Spleen (tissue), 11 donors: ENCODE results near the gene KIF7. TPM values are rescaled to one million over a fixed set of nuclear protein-coding genes. Genes with fewer than 3 reads are reported as not detected.
A peak's percentile ranks its signal among the peaks of the same experiment; 100 is the strongest.

Source experiments
- DNase-seq: peaks from one replicate; pipeline ENCODE4 v3.0.0-alpha.2; 2020
- H3K27ac ChIP-seq, 8 donors: fragments of 200-600 bp; sonication (generic) in 7 of 8; 1 replicate in 4 of 8; 2 replicates in 4 of 8; pipeline versions ENCODE4 v1.5.0 to v1.8.0; 2016 to 2021; ENCODE audit warnings: inconsistent platforms in 4 of 8, mild to moderate bottlenecking in 4 of 8, moderate library complexity in 1 of 8
- H3K27me3 ChIP-seq, 7 donors: fragments of 200-600 bp; sonication (generic) in 6 of 7; replicated peaks in 1 of 7; 1 replicate in 4 of 7; 2 replicates in 3 of 7; pipeline versions ENCODE4 v1.5.0 to v1.8.0; 2016 to 2021; ENCODE audit warnings: inconsistent platforms in 3 of 7, mild to moderate bottlenecking in 1 of 7
- H3K36me3 ChIP-seq, 6 donors: fragments of 200-600 bp; sonication (generic) in 5 of 6; 1 replicate in 4 of 6; 2 replicates in 2 of 6; pipeline versions ENCODE4 v1.5.0 to v1.8.0; 2016 to 2021; ENCODE audit warnings: inconsistent platforms in 2 of 6
- H3K4me1 ChIP-seq, 6 donors: fragments of 200-600 bp; sonication (generic) in 5 of 6; 1 replicate in 3 of 6; 2 replicates in 3 of 6; pipeline versions ENCODE4 v1.5.0 to v1.8.0; 2016 to 2021; ENCODE audit warnings: inconsistent platforms in 3 of 6
- H3K4me3 ChIP-seq, 8 donors: fragments of 200-600 bp; sonication (generic) in 7 of 8; 1 replicate in 4 of 8; 2 replicates in 4 of 8; pipeline versions ENCODE4 v1.5.0 to v1.8.0; 2016 to 2021; ENCODE audit warnings: inconsistent platforms in 4 of 8, mild to moderate bottlenecking in 4 of 8, moderate library complexity in 2 of 8
- H3K9me3 ChIP-seq, 8 donors: fragments of 200-600 bp; sonication (generic) in 7 of 8; 1 replicate in 4 of 8; 2 replicates in 4 of 8; pipeline versions ENCODE4 v1.5.0 to v1.8.0; 2016 to 2021; ENCODE audit warnings: inconsistent platforms in 4 of 8
- CTCF ChIP-seq, 11 experiments: fragments of 200-600 bp in 7 of 11; fragments of 450-650 bp in 4 of 11; sonication (generic) in 4 of 11; IDR thresholded peaks in 8 of 11; conservative IDR thresholded peaks in 3 of 11; 1 replicate in 7 of 11; 2 replicates in 4 of 11; pipeline versions ENCODE4 v1.4.0 to v1.8.0; 2016 to 2021; ENCODE audit warnings: antibody characterized with exemption in 11 of 11, inconsistent platforms in 4 of 11, mild to moderate bottlenecking in 1 of 11
- POLR2A ChIP-seq, 3 donors: fragments of 450-650 bp; IDR thresholded peaks; one replicate each; pipeline ENCODE4 v1.5.1; 2017; ENCODE audit warnings: antibody characterized with exemption in 3 of 3, mild to moderate bottlenecking in 1 of 3
- POLR2AphosphoS5 ChIP-seq, 3 donors: sonication (generic); formaldehyde crosslinking; IDR thresholded peaks; one replicate each; pipeline ENCODE4 v1.5.1; 2017; ENCODE audit warnings: antibody characterized with exemption in 3 of 3
- WGBS, 5 donors: extraction: QIAGEN DNeasy Blood & Tissue Kit in 3 of 5; methylation state at CpG; one replicate each; pipeline versions ENCODE4 v1.1.5 to v1.1.7; 2013 to 2018; 5-methylcytosine and 5-hydroxymethylcytosine counted together
- intact Hi-C: fragments of 100-400 bp; cut with DNase I; formaldehyde crosslinking; loops from one replicate; pipeline ENCODE4 v1.15.0; 2023; ENCODE audit warnings: low total_unique reads
- polyA plus RNA-seq, 3 donors: library from polyadenylated mRNA; stranded (reverse); fragments of 200-250 nt; gene quantifications; one replicate each; pipeline ENCODE4 v1.2.1, GENCODE V29; 2013
- total RNA-seq, 7 donors: library from RNA; depleted of rRNA in 3 of 7; stranded (reverse); fragments of >200 nt in 3 of 7; fragmentation: NEBNext Ultra II Directional in 4 of 7; extraction: Animal tissue kit (Norgen Biotek cat#: 25700) in 4 of 7; gene quantifications; one replicate each; pipeline versions ENCODE4 v1.1.0 to v1.2.1, GENCODE V29; 2016 to 2021
- donor health status: healthy with polysubstance abuse.
- donor health status: DM: no; HTN: no; CAD: no; lungs with moderate emphysema.
- donor health status: DM: no; HTN: no; CAD: no.
- donor health status: Bipolar disorder and iron deficiency.
- donor health status: healthy.
- donor health status: DM: no; HTN: no; CAD: no.
- donor health status: DM: yes; HTN: yes; CAD: no.

KIF7 gene
- total and polyA plus RNA-seq, 10 donors, result 1.1 to 3.9 (median 2.3) TPM

GRCh38 chr15:89649013-89649625 lies 6.1 kb downstream of the KIF7 start:
- no peak for TF ChIP-seq CTCF (IDR thresholded peaks at IDR 0.05 in 8 of 11, conservative IDR thresholded peaks at IDR 0.05 in 3 of 11)
- intact Hi-C loops, result no loop called here
- no peak for DNase-seq
- H3K4me1 ChIP-seq, result peaks cover 0 to 5% (median 0%) of the 10 kb centered on the region in 6 donors
- WGBS, 5 donors, result 95 to 98% (median 96%) methylated on average over 14 to 37 of the region's 37 CpGs
- no peak overlapping the region for H3K27ac ChIP-seq
- no peak overlapping the region for H3K4me3 ChIP-seq
- H3K27me3 ChIP-seq, result peaks cover 0 to 36% (median under 1%) of the 10 kb centered on the region in 7 donors
- no peaks in the 10 kb centered on the region for H3K9me3 ChIP-seq
- H3K36me3 ChIP-seq, result no peaks in the 10 kb centered on the region

- H3K4me1 ChIP-seq, result peaks cover 0 to 5% (median 0%) of the 10 kb centered on the region in 6 donors
- H3K9me3 ChIP-seq, result no peaks in the 10 kb centered on the region
- peaks cover 0 to 28% (median 0%) of the 10 kb centered on the region in 7 donors for H3K27me3 ChIP-seq
- H3K4me3 ChIP-seq, result no peak overlapping the region
- no peak overlapping the region for H3K27ac ChIP-seq
- intact Hi-C loops, result no loop called here
- no peaks in the 10 kb centered on the region for H3K36me3 ChIP-seq
- DNase-seq, result no peak
- no peak for TF ChIP-seq POLR2AphosphoS5 (IDR thresholded peaks at IDR 0.05)
- TF ChIP-seq POLR2A (IDR thresholded peaks at IDR 0.05), result no peak
- TF ChIP-seq CTCF (IDR thresholded peaks at IDR 0.05 in 8 of 11, conservative IDR thresholded peaks at IDR 0.05 in 3 of 11), result no peak
- 92 to 94% (median 92%) methylated on average over 69 to 102 of the region's 102 CpGs for WGBS, 5 donors
Observed at GRCh38 chr15:89648106-89649012, 6.9 kb downstream of the KIF7 start.

- Histone ChIP-seq H3K27ac (no peak overlapping the region), H3K27me3 (peaks cover 0 to 18% (median 0%) of the 10 kb centered on the region in 7 donors), H3K4me3 (no peak overlapping the region), H3K36me3 (no peaks in the 10 kb centered on the region), H3K9me3 (no peaks in the 10 kb centered on the region), H3K4me1 (peaks cover 0 to 5% (median 0%) of the 10 kb centered on the region in 6 donors)
- DNase-seq, result peak; percentile 90
- TF ChIP-seq POLR2A (IDR thresholded peaks at IDR 0.05) (no peak), CTCF (IDR thresholded peaks at IDR 0.05 in 8 of 11, conservative IDR thresholded peaks at IDR 0.05 in 3 of 11) (peak; percentile 32 to 87 (median 74)), POLR2AphosphoS5 (IDR thresholded peaks at IDR 0.05) (peak in 1 of 3 donors; percentile 11)
- 56 to 63% (median 60%) methylated on average over 25 of the region's 25 CpGs for WGBS, 5 donors
- intact Hi-C loops, result no loop called here
Observed at GRCh38 chr15:89647191-89647851, 7.9 kb downstream of the KIF7 start.
